ENCODE results near the gene CBR1. TPM values are rescaled to one million over a fixed set of nuclear protein-coding genes. Genes with fewer than 3 reads are reported as not detected.

Gene CBR1
- total and polyA plus RNA-seq, 8 donors = 20.7 to 83.4 (median 30.1) TPM

- Histone ChIP-seq H3K27me3 (no peaks in the 10 kb centered on the region), H3K4me1 (no peaks in the 10 kb centered on the region), H3K4me3 (no peak overlapping the region), H3K27ac (no peak overlapping the region), H3K9me3 (no peaks in the 10 kb centered on the region), H3K36me3 (no peaks in the 10 kb centered on the region)
- ATAC-seq = no peak
- no peak for TF ChIP-seq CTCF (IDR thresholded peaks at IDR 0.05)
- intact Hi-C loops (cut with DNase I) = no loop called here
- DNase-seq = no peak
These were observed 17.7 kb downstream of the CBR1 start for GRCh38 chr21:36087362-36088138.

GRCh38 chr21:36089946-36090345, 20.1 kb downstream of the CBR1 start:
- no peak for DNase-seq
- H3K9me3 ChIP-seq = peaks cover 0 to 10% of the 10 kb centered on the region in 2 donors
- intact Hi-C loops (cut with DNase I) = no loop called here

GRCh38 chr21:36092681-36093080, 22.9 kb downstream of the CBR1 start:
- Histone ChIP-seq H3K27ac (no peak overlapping the region), H3K9me3 (peaks cover 0 to 10% of the 10 kb centered on the region in 2 donors), H3K4me1 (no peaks in the 10 kb centered on the region), H3K36me3 (no peaks in the 10 kb centered on the region), H3K4me3 (no peak overlapping the region), H3K27me3 (no peaks in the 10 kb centered on the region)
- intact Hi-C loops (cut with DNase I) = no loop called here
- ATAC-seq (no peak), DNase-seq (no peak)
- TF ChIP-seq CTCF (IDR thresholded peaks at IDR 0.05) = no peak

More at GRCh38 chr21:36089946-36090345, 20.1 kb downstream of the CBR1 start:
- ATAC-seq = no peak
- Histone ChIP-seq H3K36me3 (no peaks in the 10 kb centered on the region), H3K4me1 (no peaks in the 10 kb centered on the region), H3K27ac (no peak overlapping the region), H3K27me3 (no peaks in the 10 kb centered on the region), H3K4me3 (no peak overlapping the region)
- no peak for TF ChIP-seq CTCF (IDR thresholded peaks at IDR 0.05)

GRCh38 chr21:36093512-36093911, 23.7 kb downstream of the CBR1 start:
- ATAC-seq (no peak), DNase-seq (no peak)
- Histone ChIP-seq H3K27me3 (no peaks in the 10 kb centered on the region), H3K27ac (no peak overlapping the region), H3K4me1 (no peaks in the 10 kb centered on the region), H3K4me3 (no peak overlapping the region), H3K9me3 (peaks cover 0 to 10% of the 10 kb centered on the region in 2 donors), H3K36me3 (no peaks in the 10 kb centered on the region)
- intact Hi-C loops (cut with DNase I) = no loop called here
- TF ChIP-seq CTCF (IDR thresholded peaks at IDR 0.05) = no peak

GRCh38 chr21:36096398-36097290, 26.8 kb downstream of the CBR1 start:
- intact Hi-C loops (cut with DNase I) = no loop called here
- no peak for ATAC-seq

More at GRCh38 chr21:36096398-36097290, 26.8 kb downstream of the CBR1 start:
- Histone ChIP-seq H3K27me3 (no peaks in the 10 kb centered on the region), H3K9me3 (peaks cover 0 to 10% of the 10 kb centered on the region in 2 donors), H3K27ac (no peak overlapping the region), H3K36me3 (no peaks in the 10 kb centered on the region), H3K4me1 (no peaks in the 10 kb centered on the region), H3K4me3 (no peak overlapping the region)
- no peak for TF ChIP-seq CTCF (IDR thresholded peaks at IDR 0.05)
- DNase-seq = no peak

All from left lung (tissue), 10 donors.